Central memory CD8-positive, alpha-beta T cell (primary cell): ENCODE measurements around the gene SLC10A4.

Experiments
- ATAC-seq: fragments of 150-1000 bp; cut with Tn5 transposase; replicated peaks from 2 replicates; pipeline ENCODE4 v1.10.0; 2022; ENCODE audit warnings: mild to moderate bottlenecking, moderate FRiP score, moderate number of reproducible peaks; ENCODE audit not compliant: poor library complexity, severe bottlenecking; ENCODE audit errors: extremely low read depth
- DNase-seq, 2 donors: peaks; one replicate each; pipeline ENCODE4 v3.0.0; 2021; ENCODE audit warnings: low spot score in 2 of 2
- H3K27ac Mint-ChIP-seq: one replicate; pipeline ENCODE4 v1.8.0; 2022; ENCODE audit warnings: low read depth, mild to moderate bottlenecking, moderate library complexity, mixed read lengths
- H3K27me3 Mint-ChIP-seq: one replicate; pipeline ENCODE4 v1.8.0; 2022; ENCODE audit warnings: mixed read lengths
- H3K36me3 Mint-ChIP-seq: one replicate; pipeline ENCODE4 v1.8.0; 2022; ENCODE audit warnings: mild to moderate bottlenecking, moderate library complexity, mixed read lengths; ENCODE audit not compliant: insufficient read depth
- H3K4me1 Mint-ChIP-seq: one replicate; pipeline ENCODE4 v1.8.0; 2022; ENCODE audit warnings: mixed read lengths
- H3K4me3 Mint-ChIP-seq: one replicate; pipeline ENCODE4 v1.8.0; 2022; ENCODE audit warnings: mild to moderate bottlenecking, moderate library complexity, mixed read lengths
- H3K9me3 Mint-ChIP-seq: one replicate; pipeline ENCODE4 v1.8.0; 2022; ENCODE audit warnings: mixed read lengths

SLC10A4 gene

GRCh38 chr4:48491514-48492176 is 8.5 kb downstream of the SLC10A4 start:
- Mint-ChIP-seq H3K4me1 (no peaks in the 10 kb centered on the region), H3K36me3 (peaks cover 4% of the 10 kb centered on the region), H3K9me3 (no peaks in the 10 kb centered on the region), H3K4me3 (no peak overlapping the region), H3K27me3 (peaks cover 33% of the 10 kb centered on the region), H3K27ac (no peak overlapping the region)
- ATAC-seq, result no peak
- no peak for DNase-seq

GRCh38 chr4:48493452-48494100 is 10.4 kb downstream of the SLC10A4 start:
- H3K36me3 Mint-ChIP-seq, result peaks cover 10% of the 10 kb centered on the region
- H3K4me1 Mint-ChIP-seq, result no peaks in the 10 kb centered on the region
- H3K27me3 Mint-ChIP-seq, result peaks cover 15% of the 10 kb centered on the region
- no peaks in the 10 kb centered on the region for H3K9me3 Mint-ChIP-seq
- H3K4me3 Mint-ChIP-seq, result no peak overlapping the region
- no peak for DNase-seq
- no peak overlapping the region for H3K27ac Mint-ChIP-seq
- no peak for ATAC-seq

GRCh38 chr4:48495941-48496340 is 12.8 kb downstream of the SLC10A4 start:
- H3K4me1 Mint-ChIP-seq, result no peaks in the 10 kb centered on the region
- H3K27ac Mint-ChIP-seq, result no peak overlapping the region
- peaks cover 24% of the 10 kb centered on the region for H3K36me3 Mint-ChIP-seq
- no peak for ATAC-seq
- no peaks in the 10 kb centered on the region for H3K9me3 Mint-ChIP-seq
- H3K4me3 Mint-ChIP-seq, result no peak overlapping the region
- no peaks in the 10 kb centered on the region for H3K27me3 Mint-ChIP-seq
- no peak for DNase-seq

- H3K9me3 Mint-ChIP-seq, result no peaks in the 10 kb centered on the region
- no peaks in the 10 kb centered on the region for H3K4me1 Mint-ChIP-seq
- H3K36me3 Mint-ChIP-seq, result peaks cover 38% of the 10 kb centered on the region
- ATAC-seq (no peak), DNase-seq (no peak)
- H3K27me3 Mint-ChIP-seq, result no peaks in the 10 kb centered on the region
- no peak overlapping the region for H3K27ac Mint-ChIP-seq
- H3K4me3 Mint-ChIP-seq, result no peak overlapping the region
Observed at GRCh38 chr4:48498895-48499294, 15.8 kb downstream of the SLC10A4 start.

GRCh38 chr4:48499551-48500066 is 16.5 kb downstream of the SLC10A4 start:
- Mint-ChIP-seq H3K4me1 (no peaks in the 10 kb centered on the region), H3K27me3 (no peaks in the 10 kb centered on the region), H3K4me3 (no peak overlapping the region), H3K36me3 (peaks cover 41% of the 10 kb centered on the region), H3K9me3 (no peaks in the 10 kb centered on the region), H3K27ac (no peak overlapping the region)
- no peak for ATAC-seq
- DNase-seq, result no peak

GRCh38 chr4:48503233-48504025 is 20.3 kb downstream of the SLC10A4 start:
- Mint-ChIP-seq H3K4me1 (no peaks in the 10 kb centered on the region), H3K27me3 (no peaks in the 10 kb centered on the region), H3K27ac (no peak overlapping the region), H3K4me3 (no peak overlapping the region), H3K9me3 (no peaks in the 10 kb centered on the region), H3K36me3 (peaks cover 39% of the 10 kb centered on the region)
- DNase-seq, result no peak
- no peak for ATAC-seq

- DNase-seq, result no peak
- H3K4me1 Mint-ChIP-seq, result no peaks in the 10 kb centered on the region
- H3K9me3 Mint-ChIP-seq, result no peaks in the 10 kb centered on the region
- no peak for ATAC-seq
- H3K27ac Mint-ChIP-seq, result no peak overlapping the region
- peaks cover 37% of the 10 kb centered on the region for H3K36me3 Mint-ChIP-seq
- no peaks in the 10 kb centered on the region for H3K27me3 Mint-ChIP-seq
- no peak overlapping the region for H3K4me3 Mint-ChIP-seq
Observed at GRCh38 chr4:48504026-48504330, 20.8 kb downstream of the SLC10A4 start.

GRCh38 chr4:48504352-48504751 is 21.2 kb downstream of the SLC10A4 start:
- Mint-ChIP-seq H3K4me3 (no peak overlapping the region), H3K9me3 (no peaks in the 10 kb centered on the region), H3K27me3 (no peaks in the 10 kb centered on the region), H3K4me1 (no peaks in the 10 kb centered on the region), H3K27ac (no peak overlapping the region), H3K36me3 (peaks cover 33% of the 10 kb centered on the region)
- DNase-seq (no peak), ATAC-seq (no peak)

- no peak overlapping the region for H3K27ac Mint-ChIP-seq
- H3K4me1 Mint-ChIP-seq, result no peaks in the 10 kb centered on the region
- H3K27me3 Mint-ChIP-seq, result no peaks in the 10 kb centered on the region
- peaks cover 37% of the 10 kb centered on the region for H3K36me3 Mint-ChIP-seq
- DNase-seq (no peak), ATAC-seq (no peak)
- no peaks in the 10 kb centered on the region for H3K9me3 Mint-ChIP-seq
- H3K4me3 Mint-ChIP-seq, result no peak overlapping the region
Observed at GRCh38 chr4:48506716-48507115, 23.6 kb downstream of the SLC10A4 start.

- no peaks in the 10 kb centered on the region for H3K27me3 Mint-ChIP-seq
- H3K9me3 Mint-ChIP-seq, result no peaks in the 10 kb centered on the region
- H3K4me3 Mint-ChIP-seq, result no peak overlapping the region
- DNase-seq, result no peak
- no peaks in the 10 kb centered on the region for H3K4me1 Mint-ChIP-seq
- no peak overlapping the region for H3K27ac Mint-ChIP-seq
- no peak for ATAC-seq
- H3K36me3 Mint-ChIP-seq, result peaks cover 41% of the 10 kb centered on the region
Observed at GRCh38 chr4:48509543-48509942, 26.4 kb downstream of the SLC10A4 start.

- Mint-ChIP-seq H3K4me1 (no peaks in the 10 kb centered on the region), H3K27ac (no peak overlapping the region), H3K9me3 (no peaks in the 10 kb centered on the region), H3K36me3 (peaks cover 53% of the 10 kb centered on the region), H3K4me3 (no peak overlapping the region), H3K27me3 (no peaks in the 10 kb centered on the region)
- no peak for ATAC-seq
- no peak for DNase-seq
Observed at GRCh38 chr4:48518143-48518542, 35.0 kb downstream of the SLC10A4 start.

GRCh38 chr4:48526406-48526805 is 43.3 kb downstream of the SLC10A4 start:
- no peaks in the 10 kb centered on the region for H3K27me3 Mint-ChIP-seq

GRCh38 chr4:48538358-48538757 is 55.2 kb downstream of the SLC10A4 start:
- H3K27ac Mint-ChIP-seq, result peak overlapping the region; percentile 73
- no peaks in the 10 kb centered on the region for H3K27me3 Mint-ChIP-seq
- no peak for ATAC-seq
- H3K4me3 Mint-ChIP-seq, result no peak overlapping the region
- DNase-seq, result no peak
- H3K36me3 Mint-ChIP-seq, result peaks cover 50% of the 10 kb centered on the region
- H3K9me3 Mint-ChIP-seq, result no peaks in the 10 kb centered on the region
- no peaks in the 10 kb centered on the region for H3K4me1 Mint-ChIP-seq

More at GRCh38 chr4:48526406-48526805, 43.3 kb downstream of the SLC10A4 start:
- H3K27ac Mint-ChIP-seq, result no peak overlapping the region
- no peak overlapping the region for H3K4me3 Mint-ChIP-seq
- H3K36me3 Mint-ChIP-seq, result peaks cover 56% of the 10 kb centered on the region
- ATAC-seq, result no peak
- no peaks in the 10 kb centered on the region for H3K4me1 Mint-ChIP-seq
- no peak for DNase-seq
- no peaks in the 10 kb centered on the region for H3K9me3 Mint-ChIP-seq
